ENCODE measurements around the gene GPR152. TPM values are rescaled to one million over a fixed set of nuclear protein-coding genes. Genes with fewer than 3 reads are reported as not detected.

Gene GPR152
- total and polyA plus RNA-seq, 2 of the 8 experiments (the other 6 are each of a cell fraction or from before 2014, with no cell fraction given) = not detected

- ChIA-PET POLR2A (ENCODE audit: partially characterized antibody) (interaction anchor here (1.0 to 12.5 kb wide), 17 partner anchors 10 to 83 kb away, joined by 3 to 104 read pairs (median 7); partner anchors contain the start of genes CABP4, CARNS1, GPR152 and PPP1CA), CTCF (ENCODE audit: partially characterized antibody) (interaction anchor here (0.6 to 2.2 kb wide), 9 partner anchors 13 to 43 kb away, joined by 3 to 8 read pairs (median 3); partner anchors contain the start of gene GPR152)
- no peaks in the 10 kb centered on the region; the same call in 1 of the 2 replicates for H3K23me2 ChIP-seq (ENCODE audit: low read depth, low read length)
- H3K27ac ChIP-seq (ENCODE audit: low read depth, low read length) = 0 out of 2 replicates have a peak overlapping the region, but pooled peaks have one; percentile 52
- no peaks in the 10 kb centered on the region for H3K9me3 ChIP-seq (ENCODE audit: insufficient read depth in 2 of 2, low read depth in 1 of 2, low read length in 1 of 2)
- no peak overlapping the region for H3K23ac ChIP-seq (ENCODE audit: insufficient read length)
- H3K4ac ChIP-seq (replicated peaks; ENCODE audit: insufficient read length, low read depth, low read length) = no peak overlapping the region
- peak overlapping the region; percentile 51; the same call in 1 of the 2 replicates for H4K8ac ChIP-seq (ENCODE audit: extremely low read depth, insufficient read depth, low read length)
- H3K18ac ChIP-seq (ENCODE audit: extremely low read depth, low read length) = no peak overlapping the region; the same call in 1 of the 2 replicates
- no peak overlapping the region for H3K4me3 ChIP-seq (ENCODE audit: extremely low read depth in 1 of 4, insufficient read depth in 2 of 4, low read depth in 3 of 4, low read length in 4 of 4)
- peak overlapping the region; percentile 69 for H2BK5ac ChIP-seq (ENCODE audit: low read depth, low read length)
- 0 out of 2 replicates have a peak overlapping the region, but pooled peaks have one; percentile 17 for H2BK12ac ChIP-seq (ENCODE audit: low read depth, low read length)
- 0 out of 2 replicates have a peak, but pooled peaks cover 2% of the 10 kb centered on the region for H3K79me1 ChIP-seq (ENCODE audit: low read depth, low read length)
- no peak overlapping the region for H3K9ac ChIP-seq (replicated peaks in 1 of 4; ENCODE audit: extremely low read depth in 1 of 4, low read depth in 3 of 4, low read length in 3 of 4)
- H4K20me1 ChIP-seq (replicated peaks in 1 of 2; ENCODE audit: control insufficient read depth in 1 of 2, insufficient read depth in 2 of 2, low read length in 2 of 2) = peaks cover 4 to 27% of the 10 kb centered on the region in 2 experiments
- H2AK5ac ChIP-seq (ENCODE audit: low read depth, low read length) = peak overlapping the region; percentile 82; the same call in 1 of the 2 replicates
- H3K14ac ChIP-seq (ENCODE audit: insufficient read length) = no peak overlapping the region
- H3K79me2 ChIP-seq (ENCODE audit: control insufficient read depth in 1 of 2, insufficient read depth in 2 of 2, low read length in 2 of 2) = no peaks in the 10 kb centered on the region
- no peaks in the 10 kb centered on the region for H3K27me3 ChIP-seq (replicated peaks in 1 of 4; ENCODE audit: control insufficient read depth in 3 of 4, extremely low read depth in 1 of 4, insufficient read depth in 3 of 4, low read length in 3 of 4)
- no peak overlapping the region for H3K56ac ChIP-seq (replicated peaks; ENCODE audit: insufficient read length, low read depth, low read length)
- FAIRE-seq (no peak), DNase-seq (ENCODE audit: low read depth in 1 of 2, low spot score in 2 of 2) (no peak)
- no peak overlapping the region for H2BK120ac ChIP-seq (replicated peaks; ENCODE audit: low read depth, low read length)
- peaks cover 8 to 30% (median 16%) of the 10 kb centered on the region in 4 experiments; a peak in 7 of 8 replicates for H3K36me3 ChIP-seq (ENCODE audit: control insufficient read depth in 2 of 4, insufficient read depth in 4 of 4, low read length in 3 of 4)
- no peak overlapping the region for H2BK20ac ChIP-seq (ENCODE audit: low read length)
- H4K5ac ChIP-seq (ENCODE audit: insufficient read length, low read depth, low read length) = no peak overlapping the region
- TF ChIP-seq SAP30 (IDR thresholded peaks at IDR 0.05; ENCODE audit: insufficient read depth, insufficient replicate concordance, low read length) = no peak
- TF ChIP-seq SIN3A (conservative IDR thresholded peaks at IDR 0.05 in 1 of 2, IDR thresholded peaks at IDR 0.05 in 1 of 2; ENCODE audit: low read depth in 1 of 2, low read length in 2 of 2) = no peak
- H3K4me2 ChIP-seq (ENCODE audit: insufficient read depth in 1 of 2, low read depth in 2 of 2, low read length in 2 of 2) = no peak overlapping the region
- WGBS, 2 experiments (ENCODE audit: extremely low coverage in 1 of 2, insufficient coverage in 1 of 2, insufficient read length in 1 of 2, insufficient replicate concordance in 2 of 2, low coverage in 1 of 2, low lambda C conversion rate in 2 of 2, missing lambda C conversion rate in 1 of 2) = 79% methylated on average over 1 of the region's 3 CpGs; no CpG with 5 or more reads in 1 of the 2 experiments
- no peak overlapping the region for H2AFZ ChIP-seq (ENCODE audit: low read length)
- H3K4me1 ChIP-seq (replicated peaks in 1 of 4; ENCODE audit: control insufficient read depth in 3 of 4, insufficient read depth in 4 of 4, low read length in 3 of 4) = peaks cover 0 to 24% (median 16%) of the 10 kb centered on the region in 4 experiments; a peak in 6 of 7 replicates
- H4K91ac ChIP-seq (replicated peaks; ENCODE audit: insufficient read length, low read length) = peak overlapping the region; percentile 81
- 0 out of 2 replicates have a peak overlapping the region, but pooled peaks have one; percentile 46 for H2BK15ac ChIP-seq (ENCODE audit: low read length)
Measured at GRCh38 chr11:67437809-67438157, 14.7 kb downstream of the GPR152 start.

Data from H1 (cell line).